Measurements from ENCODE around the gene DYNC1H1.
"Not testable (repeated sequence)": the region's sequence is repeated elsewhere in the genome, so short reads cannot be mapped to it uniquely, and the experiment has no call there.

Gene DYNC1H1

DNA sequence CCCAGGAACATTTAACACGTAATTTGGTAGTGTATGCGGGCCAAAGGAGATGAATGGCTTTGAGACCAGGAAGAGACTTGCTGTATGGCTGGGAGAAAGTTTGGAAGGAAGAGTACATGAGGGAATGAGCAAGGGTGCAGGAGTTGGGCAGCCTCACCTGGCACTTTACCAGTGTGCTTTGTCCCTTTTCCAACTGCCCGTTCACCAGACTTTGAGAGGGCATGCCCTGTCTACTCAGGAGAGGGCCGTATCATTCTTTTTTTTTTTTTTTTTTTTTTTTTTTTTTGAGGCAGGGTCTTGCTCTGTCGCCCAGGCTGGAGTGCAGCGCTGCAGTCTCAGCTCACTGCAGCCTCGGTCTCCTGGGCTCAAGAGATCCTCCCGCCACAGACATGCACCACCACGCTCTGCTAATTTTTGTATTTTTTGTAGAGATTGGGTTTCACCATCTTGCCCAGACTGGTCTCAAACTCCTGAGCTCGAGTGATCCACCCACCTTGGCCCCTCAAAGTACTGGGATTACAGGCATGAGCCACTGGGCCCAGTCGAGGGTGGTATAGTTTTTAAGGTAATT is 6.5 kb downstream of the DYNC1H1 start:
- ATAC-seq (ENCODE audit: low read depth) (no peak), DNase-seq (ENCODE audit: low spot score) (no peak)
- Histone ChIP-seq H3K4me1 (ENCODE audit: insufficient read depth, poor library complexity, severe bottlenecking) (peaks cover 45% of the 10 kb centered on the region), H3K27me3 (ENCODE audit: insufficient read depth, poor library complexity, severe bottlenecking) (no peaks in the 10 kb centered on the region), H3K4me3 (ENCODE audit: severe bottlenecking) (no peak overlapping the region), H3K36me3 (ENCODE audit: low read depth) (peaks cover 75% of the 10 kb centered on the region), H3K9me3 (ENCODE audit: severe bottlenecking) (no peaks in the 10 kb centered on the region), H3K27ac (ENCODE audit: poor library complexity, severe bottlenecking) (peak overlapping the region; percentile 92)
- TF ChIP-seq, protein P1, sequence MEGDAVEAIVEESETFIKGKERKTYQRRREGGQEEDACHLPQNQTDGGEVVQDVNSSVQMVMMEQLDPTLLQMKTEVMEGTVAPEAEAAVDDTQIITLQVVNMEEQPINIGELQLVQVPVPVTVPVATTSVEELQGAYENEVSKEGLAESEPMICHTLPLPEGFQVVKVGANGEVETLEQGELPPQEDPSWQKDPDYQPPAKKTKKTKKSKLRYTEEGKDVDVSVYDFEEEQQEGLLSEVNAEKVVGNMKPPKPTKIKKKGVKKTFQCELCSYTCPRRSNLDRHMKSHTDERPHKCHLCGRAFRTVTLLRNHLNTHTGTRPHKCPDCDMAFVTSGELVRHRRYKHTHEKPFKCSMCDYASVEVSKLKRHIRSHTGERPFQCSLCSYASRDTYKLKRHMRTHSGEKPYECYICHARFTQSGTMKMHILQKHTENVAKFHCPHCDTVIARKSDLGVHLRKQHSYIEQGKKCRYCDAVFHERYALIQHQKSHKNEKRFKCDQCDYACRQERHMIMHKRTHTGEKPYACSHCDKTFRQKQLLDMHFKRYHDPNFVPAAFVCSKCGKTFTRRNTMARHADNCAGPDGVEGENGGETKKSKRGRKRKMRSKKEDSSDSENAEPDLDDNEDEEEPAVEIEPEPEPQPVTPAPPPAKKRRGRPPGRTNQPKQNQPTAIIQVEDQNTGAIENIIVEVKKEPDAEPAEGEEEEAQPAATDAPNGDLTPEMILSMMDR (IDR thresholded peaks at IDR 0.05; ENCODE audit: poor library complexity, severe bottlenecking): no peak

GRCh38 chr14:101971458-101971857 is 7.1 kb downstream of the DYNC1H1 start:
- ATAC-seq (ENCODE audit: low read depth); H3K4me3 ChIP-seq (ENCODE audit: severe bottlenecking); H3K9me3 ChIP-seq (ENCODE audit: severe bottlenecking); H3K27me3 ChIP-seq (ENCODE audit: insufficient read depth, poor library complexity, severe bottlenecking); DNase-seq (ENCODE audit: low spot score): not testable (repeated sequence)
- H3K4me1 ChIP-seq (ENCODE audit: insufficient read depth, poor library complexity, severe bottlenecking): peaks cover 44% of the 10 kb centered on the region
- H3K27ac ChIP-seq (ENCODE audit: poor library complexity, severe bottlenecking): peak overlapping the region; percentile 92
- peaks cover 75% of the 10 kb centered on the region for H3K36me3 ChIP-seq (ENCODE audit: low read depth)

GRCh38 chr14:101972126-101972866 is 7.9 kb downstream of the DYNC1H1 start:
- peak; percentile 100 for ATAC-seq (ENCODE audit: low read depth)
- no peak overlapping the region for H3K4me3 ChIP-seq (ENCODE audit: severe bottlenecking)
- no peaks in the 10 kb centered on the region for H3K9me3 ChIP-seq (ENCODE audit: severe bottlenecking)
- TF ChIP-seq, protein P1 (IDR thresholded peaks at IDR 0.05; ENCODE audit: poor library complexity, severe bottlenecking): no peak
- peaks cover 76% of the 10 kb centered on the region for H3K36me3 ChIP-seq (ENCODE audit: low read depth)
- H3K4me1 ChIP-seq (ENCODE audit: insufficient read depth, poor library complexity, severe bottlenecking): peaks cover 36% of the 10 kb centered on the region
- no peaks in the 10 kb centered on the region for H3K27me3 ChIP-seq (ENCODE audit: insufficient read depth, poor library complexity, severe bottlenecking)
- DNase-seq (ENCODE audit: low spot score): peak; percentile 99
- H3K27ac ChIP-seq (ENCODE audit: poor library complexity, severe bottlenecking): peak overlapping the region; percentile 92

DNA sequence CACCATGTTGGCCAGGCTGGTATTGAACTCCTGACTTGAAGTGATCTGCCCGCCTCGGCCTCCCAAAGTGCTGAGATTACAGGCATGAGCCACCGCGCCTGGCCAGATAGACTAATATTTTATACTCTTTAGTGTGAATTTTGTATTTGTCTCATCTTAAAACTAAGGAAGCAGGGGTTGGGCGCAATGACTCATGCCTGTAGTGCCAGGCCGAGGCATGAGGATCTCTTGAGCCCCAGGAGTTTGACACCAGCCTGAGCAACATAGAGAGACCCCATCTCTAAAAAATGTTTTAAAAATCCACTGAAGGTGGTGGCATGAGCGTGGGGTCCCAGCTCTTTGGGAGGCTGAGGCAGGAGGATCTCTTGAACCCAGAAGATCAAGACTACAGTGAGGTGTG is 9.0 kb downstream of the DYNC1H1 start:
- ATAC-seq (ENCODE audit: low read depth) (no peak), DNase-seq (ENCODE audit: low spot score) (no peak)
- no peak overlapping the region for H3K4me3 ChIP-seq (ENCODE audit: severe bottlenecking)
- peaks cover 76% of the 10 kb centered on the region for H3K36me3 ChIP-seq (ENCODE audit: low read depth)
- TF ChIP-seq, protein P1 (IDR thresholded peaks at IDR 0.05; ENCODE audit: poor library complexity, severe bottlenecking): no peak
- peaks cover 36% of the 10 kb centered on the region for H3K4me1 ChIP-seq (ENCODE audit: insufficient read depth, poor library complexity, severe bottlenecking)
- H3K9me3 ChIP-seq (ENCODE audit: severe bottlenecking): no peaks in the 10 kb centered on the region
- peak overlapping the region; percentile 92 for H3K27ac ChIP-seq (ENCODE audit: poor library complexity, severe bottlenecking)
- no peaks in the 10 kb centered on the region for H3K27me3 ChIP-seq (ENCODE audit: insufficient read depth, poor library complexity, severe bottlenecking)

- TF ChIP-seq, protein P1 (IDR thresholded peaks at IDR 0.05; ENCODE audit: poor library complexity, severe bottlenecking): no peak
- H3K27me3 ChIP-seq (ENCODE audit: insufficient read depth, poor library complexity, severe bottlenecking): no peaks in the 10 kb centered on the region
- H3K4me1 ChIP-seq (ENCODE audit: insufficient read depth, poor library complexity, severe bottlenecking): peaks cover 55% of the 10 kb centered on the region
- peak overlapping the region; percentile 92 for H3K27ac ChIP-seq (ENCODE audit: poor library complexity, severe bottlenecking)
- no peak for DNase-seq (ENCODE audit: low spot score)
- no peak for ATAC-seq (ENCODE audit: low read depth)
- H3K36me3 ChIP-seq (ENCODE audit: low read depth): peaks cover 78% of the 10 kb centered on the region
- no peaks in the 10 kb centered on the region for H3K9me3 ChIP-seq (ENCODE audit: severe bottlenecking)
- no peak overlapping the region for H3K4me3 ChIP-seq (ENCODE audit: severe bottlenecking)
Measured at GRCh38 chr14:101975231-101975630, 10.9 kb downstream of the DYNC1H1 start.

Measured in RWPE2 (cell line).